Neural cell (in vitro differentiated cells): ENCODE results near the gene IGSF21. TPM values are rescaled to one million over a fixed set of nuclear protein-coding genes. Genes with fewer than 3 reads are reported as not detected.

Experiments
- H2AFZ ChIP-seq: fragments of 200-600, 300-800 bp; sonication (generic), shearing (Covaris generic); 2 replicates; pipeline ENCODE4 v1.6.0; 2014; ENCODE audit warnings: low read depth, mild to moderate bottlenecking, antibody characterized with exemption, low read length, moderate library complexity
- H3F3A ChIP-seq: fragments of 200-600 bp; shearing (Covaris generic); 2 replicates; pipeline ENCODE4 v1.6.1; 2016; ENCODE audit warnings: mild to moderate bottlenecking, moderate library complexity, mixed read lengths, antibody characterized with exemption, low read length; ENCODE audit not compliant: insufficient read depth, poor library complexity, severe bottlenecking
- H3K27ac ChIP-seq: fragments of 200-600, 300-800 bp; sonication (generic), shearing (Covaris generic); 2 replicates; pipeline ENCODE4 v1.5.1; 2014; ENCODE audit warnings: mild to moderate bottlenecking, low read length, moderate library complexity
- H3K27me3 ChIP-seq: fragments of 300-800, 200-600 bp; sonication (generic), shearing (Covaris generic); 2 replicates; pipeline ENCODE4 v1.6.0; 2014; ENCODE audit warnings: mild to moderate bottlenecking, low read depth, low read length, moderate library complexity; ENCODE audit not compliant: insufficient read depth
- H3K36me3 ChIP-seq: fragments of 300-800, 200-600 bp; sonication (generic), shearing (Covaris generic); 2 replicates; pipeline ENCODE4 v1.5.1; 2014; ENCODE audit warnings: mild to moderate bottlenecking, antibody characterized with exemption, low read length, moderate library complexity; ENCODE audit not compliant: insufficient read depth
- H3K4me2 ChIP-seq: fragments of 300-800, 200-600 bp; sonication (generic), shearing (Covaris generic); 2 replicates; pipeline ENCODE4 v1.6.0; 2014; ENCODE audit warnings: mild to moderate bottlenecking, low read length
- H3K4me3 ChIP-seq: fragments of 300-800, 200-600 bp; sonication (generic), shearing (Covaris generic); 2 replicates; pipeline ENCODE4 v1.5.1; 2014; ENCODE audit warnings: mild to moderate bottlenecking, low read length, moderate library complexity
- H3K79me2 ChIP-seq: fragments of 200-600 bp; shearing (Covaris generic); replicated peaks from 2 replicates; pipeline ENCODE4 v1.6.0; 2014; ENCODE audit warnings: mild to moderate bottlenecking, low read length, moderate library complexity; ENCODE audit not compliant: insufficient read depth
- H3K9ac ChIP-seq: fragments of 300-800, 200-600 bp; sonication (generic), shearing (Covaris generic); 2 replicates; pipeline ENCODE4 v1.6.1; 2016; ENCODE audit warnings: mild to moderate bottlenecking, low read length, mixed read lengths
- H3K9me2 ChIP-seq: fragments of 200-600 bp; shearing (Covaris generic); 2 replicates; pipeline ENCODE4 v1.6.1; 2016; ENCODE audit warnings: mild to moderate bottlenecking, low read length, mixed read lengths; ENCODE audit not compliant: insufficient read depth
- H3K9me3 ChIP-seq: fragments of 200-600, 300-800 bp; sonication (generic), shearing (Covaris generic); 2 replicates; pipeline ENCODE4 v1.6.1; 2016; ENCODE audit warnings: mild to moderate bottlenecking, mixed run types, low read length, moderate library complexity, mixed read lengths
- H4K20me1 ChIP-seq: fragments of 200-600 bp; shearing (Covaris generic); 2 replicates; pipeline ENCODE4 v1.6.1; 2016; ENCODE audit warnings: mild to moderate bottlenecking, mixed run types; ENCODE audit not compliant: insufficient read depth
- CTCF ChIP-seq: fragments of 450-650 bp; IDR thresholded peaks from 2 replicates; pipeline ENCODE4 v1.5.1; 2014; ENCODE audit warnings: antibody characterized with exemption, mild to moderate bottlenecking, moderate library complexity; ENCODE audit not compliant: poor library complexity, severe bottlenecking
- EP300 ChIP-seq: fragments of 450-650 bp; conservative IDR thresholded peaks from 2 replicates; pipeline ENCODE4 v1.6.1; 2014; ENCODE audit warnings: antibody characterized with exemption, mild to moderate bottlenecking, moderate library complexity; ENCODE audit not compliant: poor library complexity, severe bottlenecking
- EZH2 ChIP-seq: fragments of 200-600, 300-800 bp; shearing (Covaris generic), sonication (generic); IDR thresholded peaks from 2 replicates; pipeline ENCODE4 v1.6.1; 2014; ENCODE audit warnings: antibody characterized with exemption, low read length, borderline replicate concordance, mild to moderate bottlenecking; ENCODE audit not compliant: insufficient read depth, poor library complexity, severe bottlenecking
- MXI1 ChIP-seq: fragments of 450-650 bp; conservative IDR thresholded peaks from 2 replicates; pipeline ENCODE4 v1.6.1; 2014; ENCODE audit warnings: antibody characterized with exemption, mild to moderate bottlenecking; ENCODE audit not compliant: poor library complexity, severe bottlenecking
- POLR2AphosphoS5 ChIP-seq: IDR thresholded peaks from 2 replicates; pipeline ENCODE4 v1.6.1; 2012
- RAD21 ChIP-seq: fragments of 450-650 bp; conservative IDR thresholded peaks from 2 replicates; pipeline ENCODE4 v1.6.1; 2014; ENCODE audit warnings: antibody characterized with exemption, mild to moderate bottlenecking, moderate library complexity
- REST ChIP-seq: IDR thresholded peaks from 2 replicates; pipeline ENCODE4 v1.6.1; 2012; ENCODE audit warnings: borderline replicate concordance
- SMC3 ChIP-seq: fragments of 450-650 bp; conservative IDR thresholded peaks from 2 replicates; pipeline ENCODE4 v1.6.1; 2014; ENCODE audit warnings: antibody characterized with exemption, mild to moderate bottlenecking, moderate library complexity; ENCODE audit not compliant: poor library complexity
- TAF1 ChIP-seq: IDR thresholded peaks from 2 replicates; pipeline ENCODE4 v1.6.1; 2012; ENCODE audit warnings: low read depth
- polyA plus RNA-seq: library from polyadenylated mRNA; depleted of rRNA; stranded (reverse); fragments of >200 nt; gene quantifications from 2 replicates; pipeline ENCODE4 v1.2.3, GENCODE V29; 2014

Gene IGSF21
- polyA plus RNA-seq, 1 donor from 2014 or later, result 2.4 TPM

- Histone ChIP-seq H2AFZ (no peak overlapping the region), H4K20me1 (no peaks in the 10 kb centered on the region), H3K36me3 (no peaks in the 10 kb centered on the region), H3K27me3 (no peaks in the 10 kb centered on the region), H3F3A (no peaks in the 10 kb centered on the region), H3K4me2 (no peak overlapping the region), H3K9me2 (no peaks in the 10 kb centered on the region), H3K27ac (no peak overlapping the region), H3K9ac (no peak overlapping the region), H3K79me2 (no peaks in the 10 kb centered on the region), H3K9me3 (no peaks in the 10 kb centered on the region), H3K4me3 (no peak overlapping the region)
- no peak for TF ChIP-seq EZH2
- no peak for TF ChIP-seq CTCF
- no peak for TF ChIP-seq REST
- no peak for TF ChIP-seq EP300
- TF ChIP-seq SMC3, result no peak
- no peak for TF ChIP-seq TAF1
- no peak for TF ChIP-seq RAD21
- TF ChIP-seq POLR2AphosphoS5, result no peak
- TF ChIP-seq MXI1, result no peak
Measured at GRCh38 chr1:18058981-18059605, 48.5 kb upstream of the IGSF21 start.

GRCh38 chr1:18060366-18060765 is 47.2 kb upstream of the IGSF21 start:
- Histone ChIP-seq H3K9me2 (no peaks in the 10 kb centered on the region), H3K79me2 (no peaks in the 10 kb centered on the region), H3K9ac (no peak overlapping the region), H3K27ac (no peak overlapping the region), H3K4me2 (no peak overlapping the region), H3K27me3 (no peaks in the 10 kb centered on the region), H3K4me3 (no peak overlapping the region), H3F3A (no peaks in the 10 kb centered on the region), H2AFZ (no peak overlapping the region), H3K36me3 (no peaks in the 10 kb centered on the region), H3K9me3 (no peaks in the 10 kb centered on the region), H4K20me1 (no peaks in the 10 kb centered on the region)
- TF ChIP-seq TAF1 (no peak), CTCF (no peak), REST (no peak), POLR2AphosphoS5 (no peak), MXI1 (no peak), SMC3 (no peak)
